Measurements from ENCODE around the gene GPR157. TPM values are rescaled to one million over a fixed set of nuclear protein-coding genes. Genes with fewer than 3 reads are reported as not detected.
A peak's percentile ranks its signal among the peaks of the same experiment; 100 is the strongest.
"Not testable (repeated sequence)": the region's sequence is repeated elsewhere in the genome, so short reads cannot be mapped to it uniquely, and the experiment has no call there.

Gene GPR157, protein sequence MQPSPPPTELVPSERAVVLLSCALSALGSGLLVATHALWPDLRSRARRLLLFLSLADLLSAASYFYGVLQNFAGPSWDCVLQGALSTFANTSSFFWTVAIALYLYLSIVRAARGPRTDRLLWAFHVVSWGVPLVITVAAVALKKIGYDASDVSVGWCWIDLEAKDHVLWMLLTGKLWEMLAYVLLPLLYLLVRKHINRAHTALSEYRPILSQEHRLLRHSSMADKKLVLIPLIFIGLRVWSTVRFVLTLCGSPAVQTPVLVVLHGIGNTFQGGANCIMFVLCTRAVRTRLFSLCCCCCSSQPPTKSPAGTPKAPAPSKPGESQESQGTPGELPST
- 45.3 TPM for total RNA-seq

DNA sequence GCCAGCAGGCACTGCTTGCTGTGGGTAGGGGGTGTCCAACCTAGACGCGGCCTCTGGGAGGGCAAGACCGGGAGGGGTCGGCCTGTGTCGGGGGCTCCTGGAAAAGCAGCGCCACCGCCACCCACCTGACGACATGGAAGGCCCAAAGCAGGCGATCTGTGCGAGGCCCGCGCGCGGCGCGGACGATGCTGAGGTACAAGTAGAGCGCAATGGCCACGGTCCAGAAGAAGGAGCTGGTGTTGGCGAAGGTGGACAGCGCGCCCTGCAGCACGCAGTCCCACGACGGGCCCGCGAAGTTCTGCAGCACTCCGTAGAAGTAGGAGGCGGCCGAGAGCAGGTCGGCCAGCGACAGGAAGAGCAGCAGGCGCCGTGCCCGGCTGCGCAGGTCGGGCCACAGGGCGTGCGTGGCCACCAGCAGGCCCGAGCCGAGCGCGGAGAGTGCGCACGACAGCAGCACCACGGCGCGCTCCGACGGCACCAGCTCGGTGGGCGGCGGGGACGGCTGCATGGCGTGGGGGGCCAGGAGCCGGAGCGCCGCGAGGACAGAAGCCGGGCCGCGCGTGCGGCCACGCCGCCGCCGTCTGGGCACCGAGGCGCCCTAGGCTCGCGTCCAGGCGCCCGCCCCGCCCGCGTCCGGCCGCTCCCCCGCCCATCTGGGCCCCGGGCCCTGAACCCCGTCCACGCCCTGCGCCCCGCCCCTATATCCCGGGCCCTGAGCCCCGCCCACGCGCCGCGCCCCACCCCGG is at the start of gene GPR157:
Gene GPR157, minus strand, starts transcription at position 583 of the 746 bp plus-strand sequence. Its CDS starts 75 bp downstream, at position 508.
- ATAC-seq, result peak; percentile 95

GRCh38 chr1:9174762-9175161 is 45.9 kb upstream of the GPR157 start:
- no peak for ATAC-seq

DNA sequence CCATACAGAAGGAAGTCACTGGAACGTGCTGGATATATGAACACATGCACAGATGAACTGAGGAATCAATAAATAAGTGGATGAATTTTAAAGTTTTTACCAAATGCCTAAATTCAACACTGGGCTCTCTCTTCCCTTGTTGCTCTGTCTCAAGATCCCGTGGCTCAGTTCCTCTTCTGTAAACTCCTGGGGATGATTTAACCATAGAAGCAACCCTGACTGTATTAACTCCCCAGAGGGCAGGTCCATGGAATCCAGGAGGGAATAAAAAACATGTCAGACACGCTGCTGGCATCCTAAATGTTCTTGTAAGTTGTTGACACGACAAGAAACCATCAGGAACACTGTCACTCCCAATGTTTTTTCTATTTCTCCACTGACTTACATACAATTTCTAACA is 45.3 kb upstream of the GPR157 start:
- ATAC-seq, result no peak

GRCh38 chr1:9169601-9170137 is 40.8 kb upstream of the GPR157 start:
- no peak for ATAC-seq

GRCh38 chr1:9167638-9168037 is 38.7 kb upstream of the GPR157 start:
- ATAC-seq, result no peak

DNA sequence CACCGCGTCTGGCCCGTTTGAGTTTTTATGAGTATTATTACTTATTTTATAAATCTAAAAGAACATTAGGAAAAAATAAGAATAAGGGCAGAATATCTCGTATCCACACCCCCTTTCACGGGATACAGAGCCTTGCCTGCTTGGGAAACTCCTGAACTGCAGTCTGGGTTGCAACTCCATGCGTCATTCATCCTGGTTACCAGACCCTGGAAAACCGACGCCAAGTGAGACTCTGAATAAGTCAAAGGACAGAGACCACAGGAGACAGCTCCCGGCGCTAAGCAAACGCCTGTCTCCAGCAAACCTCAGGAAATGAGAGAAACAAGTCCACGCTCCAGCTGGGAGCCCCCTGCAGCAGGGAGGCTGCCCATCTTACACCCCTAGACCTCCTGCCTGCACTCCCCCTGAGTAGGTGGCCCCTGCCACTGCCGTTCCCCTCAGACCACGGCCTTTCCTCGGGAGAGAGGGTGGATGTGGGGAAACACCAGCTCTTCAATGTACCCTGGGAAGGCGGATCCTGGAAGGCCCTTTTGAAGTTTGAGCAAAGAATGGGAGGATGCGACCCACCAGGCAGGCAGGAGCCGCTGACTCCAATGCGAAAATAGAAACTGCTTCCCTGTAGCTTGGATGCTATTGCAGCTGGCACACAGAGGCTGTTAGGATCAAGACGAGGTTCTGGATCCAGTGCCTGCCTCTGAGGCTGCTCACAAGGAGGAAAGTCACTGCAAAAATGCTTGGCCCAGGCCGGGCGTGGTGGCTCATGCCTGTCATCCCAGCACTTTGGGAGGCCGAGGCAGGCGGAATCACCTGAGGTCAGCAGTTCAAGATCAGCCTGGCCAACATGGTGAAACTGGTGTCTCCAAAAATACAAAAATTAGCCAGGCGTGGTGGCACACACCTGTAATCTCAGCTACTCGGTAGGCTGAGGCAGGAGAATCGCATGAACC is 37.7 kb upstream of the GPR157 start:
- ATAC-seq, result no peak

- no peak for ATAC-seq
These were observed 36.5 kb upstream of the GPR157 start for GRCh38 chr1:9165396-9165795.

DNA sequence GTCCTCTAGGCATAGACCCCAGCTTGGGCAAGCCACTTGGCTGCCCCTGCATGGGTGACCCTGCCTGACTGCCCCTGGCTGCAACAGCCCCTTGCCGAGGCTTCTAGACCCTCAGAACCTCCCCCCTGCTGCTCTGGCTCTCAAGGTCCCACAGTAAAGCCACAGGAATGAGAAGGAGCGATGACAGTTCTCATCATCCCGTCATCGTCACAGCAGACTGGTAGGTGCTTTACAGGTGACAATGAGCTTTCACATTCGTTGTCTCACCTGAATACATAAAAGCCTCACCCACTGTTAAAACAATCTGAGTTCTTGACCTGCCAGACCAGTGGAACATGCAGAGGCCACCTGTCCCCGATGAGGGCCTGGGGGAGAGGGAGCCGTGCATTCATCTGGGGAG is 36.0 kb upstream of the GPR157 start:
- peak; percentile 30 for ATAC-seq

- no peak for ATAC-seq
These were observed 35.6 kb upstream of the GPR157 start for GRCh38 chr1:9164532-9164900.

GRCh38 chr1:9161963-9162362 is 33.1 kb upstream of the GPR157 start:
- peak; percentile 61 for ATAC-seq

- ATAC-seq, result no peak
These were observed 32.4 kb upstream of the GPR157 start for GRCh38 chr1:9161342-9161741.

DNA sequence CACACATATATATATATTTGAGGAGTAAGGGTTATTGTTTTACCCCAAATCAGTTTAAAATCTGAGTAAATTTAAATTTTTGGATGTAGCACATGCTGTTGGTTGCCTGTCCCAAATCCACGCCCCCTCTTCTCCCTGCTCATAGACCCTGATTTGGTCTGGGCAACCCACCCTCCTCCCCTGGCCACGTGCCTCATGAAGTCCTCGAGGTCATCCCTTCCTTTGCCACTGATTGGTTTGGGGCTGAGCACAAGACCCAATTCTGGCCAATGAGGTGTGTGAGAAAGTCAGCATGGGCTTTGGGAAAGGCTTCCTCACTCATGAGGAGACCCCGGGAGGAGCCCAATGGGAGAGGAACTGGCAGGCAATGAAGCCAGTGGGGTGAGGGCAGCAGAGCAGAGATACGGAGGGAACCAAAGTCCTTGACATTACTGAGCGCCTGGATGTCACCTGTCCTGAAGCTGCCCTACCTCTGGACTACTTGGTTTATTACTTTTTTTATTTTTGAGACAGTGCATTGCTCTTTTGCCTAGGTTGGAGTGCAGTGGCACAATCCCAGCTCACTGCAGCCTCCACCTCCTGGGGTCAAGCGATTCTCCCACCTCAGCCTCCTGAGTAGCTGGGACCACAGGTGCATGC is 31.3 kb upstream of the GPR157 start:
- no peak for ATAC-seq

DNA sequence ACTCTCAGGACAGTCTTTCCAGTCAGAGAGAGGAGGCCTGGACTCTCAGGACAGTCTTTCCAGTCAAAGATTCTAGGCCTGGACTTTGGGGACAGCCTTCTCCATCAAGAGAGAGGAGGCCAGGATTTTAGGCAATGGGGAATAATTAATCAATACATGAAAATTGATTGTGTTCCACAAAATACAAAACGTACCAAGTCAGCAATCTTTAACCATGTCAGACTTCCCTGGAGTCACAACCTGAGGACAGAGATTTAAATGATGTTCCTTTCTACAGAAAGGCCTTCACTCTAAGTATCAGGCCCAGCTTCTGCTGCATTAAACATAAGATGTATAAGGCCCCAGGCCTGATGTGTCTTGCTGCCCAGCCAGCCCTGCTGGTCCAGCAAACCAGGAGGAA is 27.0 kb upstream of the GPR157 start:
- ATAC-seq, result no peak

DNA sequence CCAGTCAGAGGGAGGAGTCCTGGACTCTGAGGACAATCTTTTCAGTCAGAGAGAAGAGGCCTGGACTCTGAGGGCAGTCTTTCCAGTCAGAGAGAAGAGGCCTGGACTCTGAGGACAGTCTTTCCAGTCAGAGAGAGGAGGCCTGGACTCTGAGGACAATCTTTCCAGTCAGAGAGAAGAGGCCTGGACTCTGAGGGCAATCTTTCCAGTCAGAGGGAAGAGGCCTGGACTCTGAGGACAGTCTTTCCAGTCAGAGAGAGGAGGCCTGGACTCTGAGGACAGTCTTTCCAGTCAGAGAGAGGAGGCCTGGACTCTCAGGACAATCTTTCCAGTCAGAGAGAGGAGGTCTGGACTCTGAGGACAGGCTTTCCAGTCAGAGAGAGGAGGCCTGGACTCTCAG is 26.5 kb upstream of the GPR157 start:
- not testable (repeated sequence) for ATAC-seq

DNA sequence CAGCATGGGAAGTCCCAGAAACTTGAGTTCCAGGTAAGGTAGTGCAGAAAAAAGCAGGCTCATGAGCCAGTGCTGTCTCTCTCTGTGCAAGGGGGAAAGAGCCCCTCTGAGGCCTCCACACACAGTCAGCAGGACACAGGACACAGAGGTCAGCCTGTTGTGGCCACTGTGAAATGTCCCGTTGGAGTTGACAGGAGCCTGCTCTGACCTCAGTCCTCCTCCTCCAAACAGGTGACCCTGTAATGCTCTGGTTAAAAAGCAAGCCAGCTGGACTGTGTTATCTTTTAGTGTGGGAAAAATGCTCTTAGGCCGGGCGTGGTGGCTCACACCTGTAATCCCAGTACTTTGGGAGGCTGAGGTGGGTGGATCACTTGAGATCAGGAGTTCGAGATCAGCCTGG is 24.2 kb upstream of the GPR157 start:
- no peak for ATAC-seq

GRCh38 chr1:9152535-9152934 is 23.6 kb upstream of the GPR157 start:
- ATAC-seq, result no peak

DNA sequence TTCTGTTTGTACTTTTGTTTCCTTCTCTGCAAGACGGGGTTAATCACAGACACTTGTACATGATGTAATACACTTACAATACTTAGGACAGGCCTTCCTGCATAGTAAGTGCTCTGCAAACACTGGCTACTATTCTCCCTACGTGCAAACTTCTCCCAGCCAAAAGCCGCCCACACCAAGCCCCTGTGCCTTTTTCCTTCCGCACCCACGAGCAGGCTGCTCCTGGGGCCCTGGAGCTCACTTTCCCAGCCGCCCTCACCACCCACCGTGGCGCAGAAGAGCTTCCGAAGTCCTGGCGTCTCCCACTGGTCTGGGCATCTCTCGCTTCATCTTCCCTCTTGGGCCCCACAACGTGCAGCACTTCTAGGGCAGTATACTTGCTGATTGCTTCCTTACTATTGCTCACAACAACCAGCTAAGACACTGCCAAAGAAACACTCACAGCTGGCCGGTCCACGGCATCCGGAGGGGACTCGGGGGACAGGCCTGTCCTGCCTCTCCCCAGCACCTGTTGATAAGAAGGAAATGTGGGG is 22.5 kb upstream of the GPR157 start:
- no peak for ATAC-seq

DNA sequence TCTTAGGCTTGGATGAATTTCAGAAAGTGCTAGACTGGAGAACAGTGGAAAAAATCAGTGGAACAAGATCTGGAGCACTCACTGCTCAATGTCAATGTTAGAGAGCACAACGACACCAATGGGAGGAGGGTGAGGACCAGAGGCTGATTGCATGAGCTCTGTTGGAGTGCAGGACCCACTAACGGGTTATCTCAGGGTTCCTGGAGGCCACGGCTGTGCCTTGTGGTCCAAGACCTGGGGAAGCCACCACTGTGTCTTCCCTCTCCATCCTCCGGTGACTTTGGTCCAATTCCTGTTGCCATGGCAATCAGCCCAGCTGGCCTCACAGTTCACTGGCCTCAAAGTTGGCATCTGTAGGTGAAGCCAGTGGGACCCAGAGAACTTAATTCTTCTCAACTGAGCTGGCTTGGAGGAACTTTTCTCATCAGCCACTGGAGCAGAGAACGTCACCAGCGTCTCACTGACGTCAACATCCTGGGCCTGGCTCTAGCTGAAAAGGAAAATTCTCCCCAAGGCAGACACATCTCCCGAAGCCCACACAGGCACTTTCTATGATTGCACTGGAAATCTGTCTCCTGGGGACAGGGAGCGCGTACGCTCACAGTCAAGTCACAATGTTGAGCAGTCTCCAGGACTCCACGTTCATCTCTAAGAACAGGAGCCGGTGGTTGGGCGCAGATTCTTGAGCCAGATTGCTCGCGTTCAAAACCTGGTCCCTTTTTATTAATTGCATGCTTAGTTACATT is 21.9 kb upstream of the GPR157 start:
- ATAC-seq, result no peak

- ATAC-seq, result no peak
These were observed 21.1 kb upstream of the GPR157 start for GRCh38 chr1:9149837-9150581.

DNA sequence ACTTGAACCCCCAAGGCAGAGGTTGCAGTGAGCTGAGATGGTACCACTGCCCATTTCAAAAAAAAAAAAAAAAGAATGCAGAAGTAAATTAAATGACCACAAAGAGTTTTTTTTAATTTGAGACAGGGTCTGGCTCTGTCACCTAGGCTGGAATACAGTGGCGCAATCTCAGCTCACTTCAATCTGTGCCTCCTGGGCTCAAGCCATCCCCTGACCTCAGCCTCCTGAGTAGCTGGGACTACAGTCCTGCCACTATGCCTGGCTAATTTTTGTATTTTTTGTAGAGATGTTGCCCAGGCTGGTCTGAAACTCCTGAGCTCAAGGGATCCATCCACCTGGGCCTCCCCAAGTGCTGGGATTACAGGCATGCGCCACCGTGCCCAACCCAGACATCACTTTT is 20.2 kb upstream of the GPR157 start:
- ATAC-seq, result no peak

GRCh38 chr1:9146156-9146555 is 17.3 kb upstream of the GPR157 start:
- no peak for ATAC-seq

Measured in esophagus mucosa (tissue), 1 donor.